ENCODE measurements around the gene PALM.
"Not testable (repeated sequence)": the region's sequence is repeated elsewhere in the genome, so short reads cannot be mapped to it uniquely, and the experiment has no call there.

Gene PALM

GRCh38 chr19:732148-733069 lies 23.7 kb downstream of the PALM start:
- no peak for DNase-seq (ENCODE audit: low read depth in 3 of 3)

DNA sequence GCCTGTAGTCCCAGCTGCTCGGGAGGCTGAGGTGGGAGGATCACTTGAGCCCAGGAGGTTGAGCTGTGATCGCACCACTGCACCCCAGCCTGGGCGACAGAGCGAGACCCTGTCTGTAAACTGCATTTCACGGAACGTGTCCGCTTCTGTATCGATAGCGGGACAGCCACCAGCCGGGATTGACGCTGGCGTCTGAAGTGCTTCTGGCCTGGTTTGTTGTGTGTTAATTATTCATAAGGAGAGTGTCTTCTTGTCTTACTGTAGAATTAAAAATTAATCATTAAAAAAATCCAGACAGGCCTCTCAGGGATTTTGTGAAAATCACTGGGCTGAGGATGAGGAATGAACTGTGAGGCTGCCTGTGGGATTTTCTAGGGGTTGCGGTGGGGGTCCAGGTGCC lies 26.0 kb downstream of the PALM start:
- no peak for DNase-seq (ENCODE audit: low read depth in 3 of 3)

- no peak for DNase-seq (ENCODE audit: low read depth in 3 of 3)
Observed at GRCh38 chr19:736125-736524, 27.4 kb downstream of the PALM start.

- DNase-seq (ENCODE audit: low read depth in 3 of 3), result peak; percentile 21 to 39 (median 26)
Observed at GRCh38 chr19:737591-738093, 28.9 kb downstream of the PALM start.

DNA sequence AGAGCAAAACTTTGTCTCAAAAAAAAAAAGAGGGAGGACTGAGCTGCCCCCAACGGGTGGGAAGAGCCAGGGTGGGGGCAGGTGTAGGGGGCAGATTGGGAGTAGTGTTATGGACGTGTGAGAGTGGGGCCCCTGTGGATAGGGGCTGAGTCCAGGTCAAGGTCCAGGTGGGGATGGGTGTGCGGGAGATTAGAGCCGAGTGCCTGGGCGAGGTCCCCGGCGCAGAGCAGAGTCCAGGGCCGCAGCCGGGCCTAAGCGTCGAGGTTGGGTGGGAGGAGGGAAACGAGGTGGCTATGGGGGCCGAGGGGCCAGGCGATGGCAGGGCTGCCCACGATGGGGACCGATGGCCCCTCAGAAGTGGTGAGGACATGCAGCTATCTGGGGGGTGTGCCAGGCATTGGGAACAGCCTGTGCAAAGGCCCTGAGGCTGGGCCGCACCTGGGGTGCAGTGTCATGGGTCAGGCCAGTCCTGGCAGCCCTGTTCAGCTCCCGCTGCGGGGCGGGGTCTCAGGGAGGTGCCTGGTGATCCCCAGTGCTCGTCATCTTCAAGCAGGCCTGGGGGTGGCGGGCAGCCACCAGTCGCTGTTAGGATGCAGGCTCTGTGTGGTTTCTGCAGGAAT lies 29.9 kb downstream of the PALM start:
- DNase-seq (ENCODE audit: low read depth in 3 of 3), result no peak

DNA sequence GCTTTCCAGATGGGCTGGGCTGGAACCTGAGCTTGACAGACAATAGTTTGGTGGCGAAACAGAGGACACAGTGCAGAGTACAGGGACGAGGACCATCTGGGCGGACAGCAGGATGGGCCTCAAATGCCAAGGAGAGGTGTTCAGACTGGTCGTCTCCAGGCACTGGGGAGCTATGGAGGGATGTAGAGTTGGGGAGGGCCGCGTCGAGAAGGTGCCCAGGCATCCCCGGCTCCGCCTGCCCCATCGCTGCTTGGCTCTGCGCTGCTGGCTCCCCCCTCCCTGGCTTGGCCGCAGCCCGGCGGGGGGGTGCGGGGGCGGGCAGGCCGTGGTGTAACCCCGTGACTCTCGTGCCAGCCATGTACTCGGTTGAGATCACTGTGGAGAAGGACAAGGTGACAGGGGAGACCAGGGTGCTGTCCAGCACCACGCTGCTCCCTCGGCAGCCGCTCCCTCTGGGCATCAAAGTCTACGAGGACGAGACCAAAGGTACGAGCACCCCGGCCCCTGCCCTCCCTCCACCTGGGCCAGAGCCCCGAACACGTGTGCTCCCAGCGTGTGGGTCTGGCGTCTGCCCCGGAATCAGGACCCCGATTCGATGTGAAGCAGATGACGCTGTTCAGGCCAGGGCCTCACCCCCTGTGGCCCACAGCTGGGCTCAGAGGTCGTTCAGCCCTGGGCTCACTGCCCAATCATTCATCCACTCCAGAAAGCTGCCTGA lies 31.4 kb downstream of the PALM start:
- no peak for DNase-seq (ENCODE audit: low read depth in 3 of 3)

DNA sequence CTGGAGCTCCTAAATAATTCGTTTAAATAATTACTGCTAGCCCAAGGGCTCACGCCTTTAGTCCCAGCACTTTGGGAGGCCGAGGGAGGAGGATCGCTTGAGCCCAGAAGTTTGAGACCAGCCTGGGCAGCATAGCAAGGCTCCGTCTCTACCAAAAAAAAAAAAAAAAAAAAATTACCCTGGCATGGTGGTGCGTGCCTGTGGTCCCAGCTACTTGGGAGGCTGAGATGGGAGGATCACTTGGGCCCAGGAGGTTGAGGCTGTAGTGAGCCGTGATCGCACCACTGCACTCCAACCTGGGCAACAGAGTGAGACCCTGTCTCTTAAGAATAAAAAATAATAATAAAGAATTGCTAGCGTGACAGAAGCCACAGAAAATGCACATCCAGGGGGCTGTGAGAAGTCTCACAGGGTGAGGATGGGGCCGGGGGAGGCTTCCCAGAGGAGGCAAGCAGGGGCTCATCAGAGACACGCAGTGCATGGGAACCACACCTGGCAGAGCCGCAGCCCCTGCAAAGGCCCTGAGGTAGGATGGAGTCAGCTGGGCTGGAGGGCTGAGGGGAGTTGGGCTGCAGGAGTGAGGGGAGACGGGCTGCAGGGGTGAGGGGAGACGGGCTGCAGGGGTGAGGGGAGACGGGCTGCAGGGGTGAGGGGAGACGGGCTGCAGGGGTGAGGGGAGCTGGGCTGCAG lies 32.2 kb downstream of the PALM start:
- not testable (repeated sequence) for DNase-seq (ENCODE audit: low read depth in 3 of 3)

GRCh38 chr19:741506-742131 lies 32.9 kb downstream of the PALM start:
- no peak for DNase-seq (ENCODE audit: low read depth in 3 of 3)

DNA sequence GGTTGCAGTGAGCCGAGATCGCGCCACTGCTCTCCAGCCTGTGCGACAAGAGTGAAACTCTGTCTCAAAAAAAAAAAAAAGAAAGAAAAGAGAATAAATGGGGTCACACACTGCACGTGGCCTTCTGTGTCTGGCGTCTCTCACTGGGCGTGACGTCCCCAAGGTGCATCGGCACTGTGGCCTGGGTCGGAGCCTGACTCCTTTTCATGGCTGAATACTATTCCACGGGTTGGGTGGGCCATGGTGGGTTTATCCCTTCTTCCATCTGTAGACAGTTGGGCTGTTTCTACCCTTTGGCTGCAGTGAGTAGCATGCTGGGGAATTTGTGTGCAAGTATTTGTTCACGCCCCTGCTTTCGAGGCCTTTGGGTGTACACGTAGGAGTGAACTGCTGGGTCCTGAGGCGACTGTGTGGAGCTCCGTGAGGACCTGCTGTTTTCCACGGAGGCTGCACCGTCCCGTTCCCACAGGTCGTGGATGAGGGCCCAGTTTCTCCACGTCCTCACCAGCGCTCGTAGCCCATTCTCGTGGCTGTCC lies 33.9 kb downstream of the PALM start:
- DNase-seq (ENCODE audit: low read depth in 3 of 3), result no peak

- DNase-seq (ENCODE audit: low read depth in 3 of 3), result no peak
Observed at GRCh38 chr19:743168-743687, 34.5 kb downstream of the PALM start.

DNA sequence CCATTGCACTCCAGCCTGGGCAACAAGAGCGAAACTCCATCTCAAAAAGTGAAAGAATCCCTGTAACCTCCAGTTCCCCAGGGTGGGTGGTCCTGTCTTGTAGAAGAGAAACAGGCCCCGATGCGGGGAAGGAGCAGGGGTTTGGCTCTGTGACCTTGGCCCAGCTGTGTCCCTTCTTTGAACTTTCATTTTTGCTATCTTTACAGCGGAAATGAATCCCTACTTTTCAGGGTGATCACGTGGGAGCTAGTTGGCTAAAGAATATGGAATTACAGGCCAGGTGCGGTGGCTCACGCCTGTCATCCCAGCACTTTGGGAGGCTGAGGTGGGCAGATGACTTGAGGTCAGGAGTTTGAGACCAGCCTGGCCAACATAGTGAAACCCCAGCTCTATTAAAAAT lies 36.4 kb downstream of the PALM start:
- DNase-seq (ENCODE audit: low read depth in 3 of 3), result not testable (repeated sequence)

DNA sequence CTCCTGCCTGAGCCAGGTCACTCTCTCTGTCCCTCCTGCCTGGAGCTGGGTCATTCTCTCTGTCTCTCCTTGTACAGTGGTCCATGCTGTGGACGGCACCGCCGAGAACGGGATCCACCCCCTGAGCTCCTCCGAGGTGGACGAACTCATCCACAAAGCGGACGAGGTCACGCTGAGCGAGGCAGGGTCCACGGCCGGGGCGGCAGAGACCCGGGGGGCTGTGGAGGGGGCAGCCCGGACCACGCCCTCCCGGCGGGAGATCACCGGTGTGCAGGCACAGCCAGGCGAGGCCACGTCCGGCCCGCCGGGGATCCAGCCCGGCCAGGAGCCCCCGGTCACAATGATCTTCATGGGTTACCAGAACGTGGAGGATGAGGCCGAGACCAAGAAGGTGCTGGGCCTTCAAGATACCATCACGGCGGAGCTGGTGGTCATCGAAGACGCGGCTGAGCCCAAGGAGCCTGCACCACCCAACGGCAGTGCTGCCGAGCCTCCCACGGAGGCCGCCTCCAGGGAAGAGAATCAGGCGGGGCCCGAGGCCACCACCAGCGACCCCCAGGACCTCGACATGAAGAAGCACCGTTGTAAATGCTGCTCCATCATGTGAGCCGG lies 37.6 kb downstream of the PALM start:
- no peak for DNase-seq (ENCODE audit: low read depth in 3 of 3)

- no peak for DNase-seq (ENCODE audit: low read depth in 3 of 3)
Observed at GRCh38 chr19:746956-747355, 38.2 kb downstream of the PALM start.

DNA sequence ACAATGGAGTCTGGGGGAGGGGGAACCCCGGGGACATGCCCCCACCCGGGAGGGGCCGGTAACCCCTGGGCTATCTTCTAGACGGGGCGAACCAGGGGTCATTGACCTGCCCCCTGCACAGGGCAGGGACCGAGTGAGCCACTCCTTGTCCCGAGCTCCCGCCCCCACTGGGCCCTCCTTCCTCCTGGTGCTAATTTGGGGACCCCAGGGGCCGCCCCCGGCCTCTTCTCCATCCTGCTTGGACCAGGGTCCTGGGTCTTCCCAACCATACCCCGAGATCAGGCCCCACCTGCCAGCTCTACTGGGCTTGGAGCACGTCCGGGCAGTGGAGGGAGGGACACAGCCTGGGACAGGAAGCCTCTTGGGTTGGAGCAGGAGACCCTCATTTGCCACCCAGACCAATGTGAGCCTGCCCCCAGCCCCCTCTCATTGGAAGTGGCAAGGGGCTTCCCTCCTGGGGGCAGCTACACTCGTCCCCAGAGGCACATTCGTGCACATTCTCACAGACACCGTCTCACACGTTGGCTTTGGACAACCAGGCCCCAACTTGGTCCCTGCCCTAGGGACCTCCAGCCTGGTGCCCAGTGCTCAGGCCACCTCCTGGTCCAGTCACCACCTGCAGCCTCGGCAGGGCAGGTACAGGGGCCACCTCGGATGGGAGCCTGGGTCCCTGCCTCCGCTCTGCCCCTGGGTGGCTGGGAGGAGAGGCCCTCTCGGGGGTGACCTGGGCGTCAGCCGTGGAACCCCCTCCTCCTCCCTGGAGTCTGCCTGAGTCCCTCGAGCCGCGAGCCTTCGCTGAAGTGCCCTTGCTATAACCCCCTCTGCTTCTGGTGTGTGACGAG lies 38.9 kb downstream of the PALM start:
- DNase-seq (ENCODE audit: low read depth in 3 of 3), result no peak

GRCh38 chr19:748274-748598 lies 39.5 kb downstream of the PALM start:
- DNase-seq (ENCODE audit: low read depth in 3 of 3), result no peak

DNA sequence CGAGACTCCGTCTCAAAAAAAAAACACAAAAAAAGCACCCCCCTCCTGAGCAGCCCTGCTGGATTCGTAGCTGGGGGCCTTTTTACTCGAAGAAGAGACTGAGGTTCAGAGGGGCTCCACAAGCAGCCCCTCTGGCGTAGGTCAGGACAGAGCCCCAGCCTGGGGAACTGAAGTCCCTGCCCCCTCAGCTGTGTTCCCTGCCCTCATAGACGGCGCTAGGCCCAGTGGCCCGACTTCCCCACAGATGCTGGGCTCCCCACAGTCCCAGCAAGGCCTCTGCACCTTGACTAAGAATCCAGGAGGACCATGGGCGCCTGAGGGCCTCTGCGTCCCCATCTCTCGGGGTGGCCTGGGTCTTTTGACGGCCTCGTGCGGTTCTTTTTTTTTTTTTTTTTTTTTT lies 41.1 kb downstream of the PALM start:
- no peak for DNase-seq (ENCODE audit: low read depth in 3 of 3)

DNA sequence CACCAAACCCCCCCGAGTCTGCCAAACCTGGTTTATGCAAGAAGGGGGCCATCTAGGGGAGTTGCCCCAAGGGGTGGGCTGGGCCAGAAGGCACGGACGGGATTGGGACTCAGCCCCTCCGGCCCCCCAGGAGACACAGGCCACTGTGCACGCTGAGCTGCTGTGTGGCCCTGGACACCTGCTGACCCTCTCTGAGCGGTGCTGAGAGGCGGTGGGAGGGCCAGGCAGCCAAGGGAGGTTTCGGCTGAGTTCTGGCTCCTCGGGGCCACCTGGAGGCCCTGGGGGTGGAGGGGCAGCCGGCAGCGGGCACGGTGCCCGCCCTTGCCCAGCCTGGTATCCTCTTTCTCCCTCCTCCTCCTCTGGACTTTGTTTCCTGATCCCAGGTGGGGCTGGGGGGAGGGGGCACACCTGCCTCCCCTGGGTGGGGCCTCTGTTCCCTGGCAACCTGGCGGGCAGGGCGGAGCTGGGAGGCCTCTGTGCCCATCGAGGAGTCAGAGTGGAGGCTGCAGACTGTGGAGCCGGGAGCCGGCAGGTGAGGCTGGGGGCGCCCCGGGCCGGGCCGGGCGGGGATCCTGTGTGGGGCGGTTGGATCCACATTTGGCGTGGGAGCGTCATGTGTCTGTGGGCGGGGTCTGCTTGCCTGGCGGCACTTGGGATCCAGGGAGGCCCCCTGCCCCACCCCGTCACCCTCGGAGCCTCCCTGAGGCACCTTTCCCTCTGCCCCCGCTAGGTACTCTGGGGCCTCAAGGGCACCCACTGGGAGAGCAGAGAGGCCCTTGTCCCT lies 42.1 kb downstream of the PALM start, which contains the start of gene MISP:
MISP (plus strand) TSS at position 473 of the 784 bp plus-strand sequence. CDS start 5,835 bp downstream, outside the sequence.
- no peak for DNase-seq (ENCODE audit: low read depth in 3 of 3)

- DNase-seq (ENCODE audit: low read depth in 3 of 3), result no peak
Observed at GRCh38 chr19:751501-752341, 43.0 kb downstream of the PALM start.

All from stimulated activated CD4-positive, alpha-beta T cell treated with anti-CD3 and anti-CD28 coated beads, TNF-alpha, amount 100 ng/mL, for 4 hours (primary cell).